DMS53 treated with DMSO at 0.1 percent for 48 hours (cell line): Measurements from ENCODE around the gene FBN3.
"Not testable (repeated sequence)": the region's sequence is repeated elsewhere in the genome, so short reads cannot be mapped to it uniquely, and the experiment has no call there.

Experiments used
- DNase-seq: peaks from one replicate; lab custom pipeline; 2025; ENCODE audit not compliant: unreplicated experiment; lab: John Stamatoyannopoulos, UW

FBN3 gene

DNA sequence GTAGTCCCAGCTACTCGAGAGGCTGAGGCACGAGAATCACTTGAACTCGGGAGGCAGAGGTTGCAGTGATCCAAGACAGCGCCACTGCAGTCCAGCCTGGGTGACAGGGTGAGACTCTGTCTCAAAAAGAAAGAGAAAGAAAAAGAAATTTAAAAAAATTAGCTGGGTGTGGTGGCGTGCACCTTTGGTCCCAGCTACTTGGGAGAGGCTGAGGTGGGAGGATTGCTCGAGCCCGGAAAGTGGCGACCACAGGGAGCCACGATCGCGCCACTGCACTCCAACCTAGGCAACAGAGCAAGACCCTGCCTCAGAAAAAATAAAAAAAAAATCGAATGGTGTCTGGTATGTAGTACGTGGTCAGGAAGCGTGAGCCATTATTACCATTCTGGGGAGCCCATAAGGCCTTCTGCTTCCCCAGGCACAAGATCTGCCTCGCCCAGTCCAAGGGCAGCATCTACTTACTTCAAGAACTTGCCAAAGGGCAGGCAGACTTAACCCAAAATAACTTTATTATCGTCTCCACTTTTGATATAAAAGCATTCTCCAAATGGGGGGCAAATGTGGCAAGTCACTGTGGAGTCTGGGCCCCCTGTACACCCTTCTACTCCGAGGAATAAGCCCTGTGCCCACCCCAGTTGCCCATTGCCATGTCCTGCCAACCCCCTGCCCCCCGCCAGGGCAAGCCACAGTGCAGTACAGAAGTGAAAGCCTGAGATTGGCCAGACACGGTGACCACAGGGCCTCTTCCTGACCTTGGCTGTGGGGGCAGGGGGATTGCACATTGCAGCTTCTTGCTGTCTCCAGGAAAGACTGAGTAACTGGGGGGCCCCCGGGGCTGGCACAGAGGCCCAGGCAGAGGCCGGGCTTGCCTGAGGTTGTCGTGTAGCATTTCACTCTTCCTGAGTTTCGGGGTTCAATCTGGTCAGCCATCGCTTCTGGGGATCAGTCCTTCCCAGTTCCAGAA, 84.2 kb downstream of the FBN3 start:
- DNase-seq = no peak

DNA sequence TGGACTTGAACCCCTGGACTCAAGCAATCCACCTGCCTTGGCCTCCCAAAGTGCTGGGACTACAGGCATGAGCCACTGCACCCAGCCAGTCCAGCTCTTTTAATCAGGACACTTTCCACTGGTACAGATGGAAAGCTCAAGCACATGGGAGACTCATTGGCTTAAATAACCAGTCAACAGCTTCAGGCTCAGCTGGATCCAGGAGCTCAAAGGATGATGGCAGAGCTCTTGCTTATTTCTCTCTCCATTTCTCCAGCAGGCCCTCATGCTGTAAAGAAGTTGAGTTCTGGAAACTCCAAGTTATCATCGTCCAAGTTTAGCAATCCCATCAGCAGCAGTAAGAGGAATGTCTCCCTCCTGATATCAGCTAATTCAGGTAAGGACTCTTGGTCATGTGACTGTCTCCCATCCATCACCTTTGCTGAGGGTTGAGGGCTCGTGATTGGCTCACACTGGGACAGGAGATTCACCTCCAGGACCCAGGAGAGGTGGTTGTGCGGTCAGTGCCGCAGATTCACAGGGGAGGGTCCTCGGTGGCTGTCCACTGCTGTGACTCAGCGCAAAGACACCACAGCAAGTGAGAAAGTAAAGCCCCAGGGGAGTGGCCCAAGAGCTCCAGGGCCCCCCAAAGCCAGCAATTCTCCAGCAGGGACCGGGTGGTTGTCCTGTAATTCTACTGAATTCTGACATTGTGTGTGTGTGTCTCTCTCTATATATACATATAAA, 91.7 kb downstream of the FBN3 start:
- no peak for DNase-seq

DNA sequence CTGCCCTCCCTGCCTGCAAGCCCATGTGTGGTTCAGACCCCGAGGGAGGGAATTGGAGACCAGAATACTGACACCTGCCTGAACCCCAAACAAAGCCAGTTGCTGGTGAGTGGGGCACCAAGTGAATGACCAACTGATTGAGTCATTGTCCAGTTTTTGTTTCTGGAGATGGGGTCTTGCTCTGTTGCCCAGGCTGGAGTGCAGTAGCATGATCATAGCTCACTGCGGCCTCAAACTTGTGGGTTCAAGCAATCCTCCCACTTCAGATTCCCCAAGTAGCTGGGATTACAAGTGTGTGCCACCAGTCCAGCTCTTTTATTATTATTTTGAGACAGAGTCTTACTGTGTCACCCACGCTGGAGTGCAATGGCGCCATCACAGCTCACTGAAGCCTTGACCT, 92.9 kb downstream of the FBN3 start:
- DNase-seq = no peak

DNA sequence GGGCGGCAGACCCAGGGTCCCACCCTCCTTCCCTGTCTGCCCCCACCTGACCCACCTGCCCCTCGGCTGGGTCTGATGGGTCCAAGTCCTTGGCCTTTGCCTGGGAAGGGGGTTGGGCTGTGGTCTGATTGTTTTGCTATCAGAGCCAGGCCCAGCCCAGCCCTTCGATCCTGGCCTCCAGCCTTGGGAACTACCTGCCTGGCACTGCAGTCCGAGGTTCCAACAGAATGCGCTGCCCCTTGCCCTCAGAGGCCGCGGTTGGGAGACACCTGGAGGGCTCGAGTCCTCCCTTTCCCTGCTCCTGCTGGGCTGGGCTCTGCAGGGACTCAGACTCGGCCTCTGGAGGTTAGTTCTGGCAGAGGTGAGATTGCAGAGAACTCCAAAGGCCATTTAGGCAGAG, 95.2 kb downstream of the FBN3 start:
- DNase-seq = no peak

DNA sequence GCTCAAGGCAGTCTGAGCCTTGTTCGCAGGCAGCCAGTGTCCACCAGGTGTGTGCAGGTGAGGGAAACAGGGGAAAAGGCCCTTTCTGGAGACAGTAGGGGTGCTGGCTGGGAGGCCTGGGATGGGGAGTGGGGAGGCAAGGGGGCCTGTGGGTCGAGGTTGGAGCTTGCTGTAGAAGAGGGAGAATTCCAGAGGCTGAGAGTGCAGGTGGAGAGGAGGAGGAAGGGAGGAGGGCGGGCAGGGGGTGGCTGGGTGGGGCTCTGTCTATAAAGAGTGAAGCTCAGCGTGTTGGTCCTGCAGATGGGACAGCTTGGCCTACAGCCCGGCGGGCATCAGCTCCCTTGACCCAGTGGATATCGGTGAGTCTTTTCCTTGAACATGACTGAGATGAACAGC, 96.9 kb downstream of the FBN3 start, which contains the start of gene CCL25:
Gene CCL25 (plus strand): TSS at position 297 of the 396 bp plus-strand sequence. CDS start 290 bp downstream, outside the sequence.
- no peak for DNase-seq

GRCh38 chr19:8050274-8051096, 98.9 kb downstream of the FBN3 start:
- peak; percentile 27 for DNase-seq

GRCh38 chr19:8046569-8047165, 102.7 kb downstream of the FBN3 start:
- DNase-seq = no peak

DNA sequence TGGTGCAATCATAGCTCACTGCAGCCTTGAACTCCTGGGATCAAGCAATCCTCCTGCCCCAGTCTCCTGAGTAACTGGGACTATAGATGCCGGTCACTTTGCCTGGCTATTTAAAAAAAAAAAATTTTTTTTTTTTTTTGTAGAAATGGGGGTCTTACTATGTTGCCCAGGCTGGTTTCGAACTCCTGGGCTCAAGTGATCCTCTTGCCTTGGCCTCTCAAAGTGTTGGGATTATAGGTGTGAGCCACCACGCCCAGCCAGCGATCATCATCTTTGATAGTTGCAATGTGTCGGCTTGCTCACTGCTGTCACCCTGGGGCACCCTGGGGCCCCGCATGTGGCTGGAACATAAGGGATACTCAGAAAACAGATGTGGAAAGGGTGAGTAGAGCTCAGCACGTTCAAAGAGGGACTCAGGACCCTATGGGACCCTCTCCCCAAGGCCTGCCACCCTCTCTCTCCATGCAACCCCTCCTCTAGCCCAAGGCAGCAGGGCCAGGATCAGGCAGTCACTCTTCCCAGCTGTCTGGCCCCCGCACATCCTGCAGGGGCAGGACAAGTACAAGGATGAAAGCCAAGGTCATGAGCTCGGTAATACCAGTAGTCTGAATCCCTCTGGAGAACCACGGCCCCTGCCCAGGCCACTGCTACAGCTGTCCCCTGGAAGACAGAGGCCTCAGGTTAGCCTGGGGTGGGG, 103.4 kb downstream of the FBN3 start:
- DNase-seq = no peak

- DNase-seq = no peak
Observed at GRCh38 chr19:8044018-8044417, 105.4 kb downstream of the FBN3 start.

DNA sequence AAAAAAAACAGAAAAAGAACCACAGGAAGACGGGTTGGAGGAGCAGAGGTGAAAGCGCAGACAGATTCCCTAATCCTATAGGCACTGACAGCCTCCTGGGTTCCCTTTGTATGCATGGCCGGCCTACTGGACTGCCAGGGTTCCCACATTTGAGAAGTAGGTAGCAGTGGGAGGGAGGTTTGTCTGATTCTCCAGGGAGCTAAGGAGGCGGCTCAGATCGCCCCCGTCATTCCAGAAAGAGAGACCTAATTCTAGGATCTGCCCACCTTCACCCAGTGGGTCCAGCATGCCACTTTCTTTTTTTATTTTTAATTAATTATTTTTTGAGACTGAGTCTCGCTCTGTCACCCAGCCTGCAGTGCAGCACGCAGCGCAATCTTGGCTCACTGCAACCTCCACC, 106.5 kb downstream of the FBN3 start:
- DNase-seq = no peak

DNA sequence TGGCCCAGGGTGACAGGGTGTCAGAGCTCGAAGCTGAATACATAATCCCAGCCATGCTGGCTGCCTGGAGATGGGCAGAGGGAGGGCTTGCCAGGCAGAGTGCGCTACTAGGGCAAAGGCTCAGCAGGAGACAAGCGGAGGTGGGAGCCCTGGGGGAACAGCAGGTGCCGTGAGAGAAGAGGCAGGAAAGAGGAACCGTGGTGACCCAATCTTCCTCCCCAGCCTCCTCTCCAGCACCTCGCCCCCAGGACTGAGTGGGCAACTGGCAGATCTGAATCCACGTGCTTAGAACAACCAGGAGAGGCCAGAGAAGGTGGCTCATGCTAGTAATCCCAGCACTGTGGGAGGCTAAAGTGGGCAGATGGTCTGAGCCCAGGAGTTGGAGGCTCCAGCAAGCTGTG, 107.9 kb downstream of the FBN3 start:
- no peak for DNase-seq

GRCh38 chr19:8039231-8039630, 110.2 kb downstream of the FBN3 start:
- no peak for DNase-seq

GRCh38 chr19:8038815-8039214, 110.6 kb downstream of the FBN3 start:
- DNase-seq = no peak

DNA sequence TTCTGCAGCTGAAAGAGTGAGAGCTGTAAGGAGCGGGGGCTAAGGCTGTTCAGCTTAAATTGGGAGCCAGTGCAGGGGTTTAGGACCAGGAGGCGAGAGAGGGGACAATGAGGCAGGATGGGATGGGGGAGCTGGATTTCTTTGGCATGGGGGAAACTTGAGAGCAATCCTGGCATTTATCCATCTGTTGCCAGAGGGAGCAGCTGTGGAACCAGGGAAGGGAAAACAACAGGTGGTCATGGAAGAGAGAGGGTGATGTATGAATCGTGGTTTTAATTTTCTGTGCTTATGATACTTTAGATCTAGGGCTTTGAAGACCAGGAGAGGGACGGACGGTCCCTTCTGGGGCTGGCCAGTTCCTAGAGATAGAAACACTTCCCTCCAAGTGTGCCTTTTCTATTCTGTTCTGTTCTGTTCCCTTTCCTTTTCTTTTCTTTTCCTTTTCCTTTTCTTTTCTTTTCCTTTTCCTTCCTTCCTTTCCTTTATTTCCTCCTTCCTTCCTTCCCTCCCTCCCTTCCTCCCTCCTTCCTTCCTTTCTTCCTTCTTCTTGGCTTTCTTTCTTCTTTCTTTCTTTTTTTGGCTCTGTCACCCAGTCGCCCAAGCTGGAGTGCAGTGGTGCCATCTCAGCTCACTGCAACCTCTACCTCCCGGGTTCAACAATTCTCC, 112.8 kb downstream of the FBN3 start:
- DNase-seq = peak; percentile 1

DNA sequence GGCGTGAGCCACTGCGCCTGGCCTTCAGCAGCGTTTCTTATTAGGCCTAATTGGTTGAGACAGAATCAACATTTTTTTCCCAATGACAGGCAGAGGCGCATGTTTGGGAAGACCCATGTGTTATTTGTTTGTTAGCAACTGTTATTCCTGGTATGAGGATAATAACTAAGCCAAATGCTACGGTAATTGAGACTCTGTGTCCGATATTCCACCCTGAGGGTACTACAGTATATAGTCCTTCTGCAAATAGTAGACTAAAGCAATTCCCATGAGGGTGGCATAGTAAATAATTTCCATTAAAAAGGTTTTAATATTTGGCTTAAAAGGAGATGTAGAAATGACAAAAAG, 115.2 kb downstream of the FBN3 start:
- no peak for DNase-seq

- not testable (repeated sequence) for DNase-seq
Observed at GRCh38 chr19:8033287-8034177, 115.9 kb downstream of the FBN3 start.

GRCh38 chr19:8030960-8031359, 118.4 kb downstream of the FBN3 start:
- no peak for DNase-seq

- no peak for DNase-seq
Observed at GRCh38 chr19:8028951-8029491, 120.4 kb downstream of the FBN3 start.
